T-helper 1 cell (primary cell): ENCODE measurements around the gene SORT1.
A peak's percentile ranks its signal among the peaks of the same experiment; 100 is the strongest.
"Not testable (repeated sequence)": the region's sequence is repeated elsewhere in the genome, so short reads cannot be mapped to it uniquely, and the experiment has no call there.

ENCODE experiments used
- DNase-seq, 5 donors: peaks; one replicate each; pipeline ENCODE4 v3.0.0-alpha.2; 2012 to 2020

Gene SORT1

GRCh38 chr1:109379422-109379821 is 18.3 kb downstream of the SORT1 start:
- DNase-seq = no peak

GRCh38 chr1:109377698-109378097 is 20.0 kb downstream of the SORT1 start:
- DNase-seq = no peak

GRCh38 chr1:109373696-109374095 is 24.0 kb downstream of the SORT1 start:
- DNase-seq = not testable (repeated sequence)

GRCh38 chr1:109373126-109373525 is 24.6 kb downstream of the SORT1 start:
- no peak for DNase-seq

- DNase-seq = no peak
Measured at GRCh38 chr1:109372281-109372680, 25.4 kb downstream of the SORT1 start.

- peak in 1 of 5 donors; percentile 37 for DNase-seq
Measured at GRCh38 chr1:109371341-109371739, 26.4 kb downstream of the SORT1 start.

GRCh38 chr1:109370712-109371340 is 26.9 kb downstream of the SORT1 start:
- peak in 1 of 5 donors; percentile 25 for DNase-seq

- DNase-seq = no peak
Measured at GRCh38 chr1:109369167-109369746, 28.5 kb downstream of the SORT1 start.

- DNase-seq = no peak
Measured at GRCh38 chr1:109368464-109368863, 29.3 kb downstream of the SORT1 start.

GRCh38 chr1:109367626-109368025 is 30.1 kb downstream of the SORT1 start:
- DNase-seq = no peak

GRCh38 chr1:109365642-109366204 is 32.0 kb downstream of the SORT1 start:
- DNase-seq = no peak

GRCh38 chr1:109361649-109362048 is 36.1 kb downstream of the SORT1 start:
- no peak for DNase-seq

- no peak for DNase-seq
Measured at GRCh38 chr1:109361069-109361468, 36.6 kb downstream of the SORT1 start.

GRCh38 chr1:109357616-109358015 is 40.1 kb downstream of the SORT1 start:
- no peak for DNase-seq

- no peak for DNase-seq
Measured at GRCh38 chr1:109356915-109357314, 40.8 kb downstream of the SORT1 start.

GRCh38 chr1:109356505-109356904 is 41.2 kb downstream of the SORT1 start:
- DNase-seq = no peak

GRCh38 chr1:109354929-109355328 is 42.8 kb downstream of the SORT1 start:
- DNase-seq = no peak

- DNase-seq = no peak
Measured at GRCh38 chr1:109351457-109351856, 46.3 kb downstream of the SORT1 start.

- DNase-seq = no peak
Measured at GRCh38 chr1:109350655-109351054, 47.1 kb downstream of the SORT1 start.

GRCh38 chr1:109350182-109350581 is 47.5 kb downstream of the SORT1 start:
- DNase-seq = no peak

GRCh38 chr1:109347511-109347910 is 50.2 kb downstream of the SORT1 start:
- DNase-seq = no peak

GRCh38 chr1:109341944-109342930 is 55.5 kb downstream of the SORT1 start:
- no peak for DNase-seq

GRCh38 chr1:109338608-109339007 is 59.1 kb downstream of the SORT1 start:
- DNase-seq = no peak
